GM21360 (cell line): ENCODE measurements around the gene MSRB1.
"Not testable (repeated sequence)": the region's sequence is repeated elsewhere in the genome, so short reads cannot be mapped to it uniquely, and the experiment has no call there.

ENCODE experiments used
- ATAC-seq: cut with Tn5 transposase; IDR thresholded peaks from one replicate; pipeline ENCODE4 v1.9.1; 2021; ENCODE audit warnings: mild to moderate bottlenecking, moderate library complexity; ENCODE audit not compliant: unreplicated experiment

MSRB1 gene

DNA sequence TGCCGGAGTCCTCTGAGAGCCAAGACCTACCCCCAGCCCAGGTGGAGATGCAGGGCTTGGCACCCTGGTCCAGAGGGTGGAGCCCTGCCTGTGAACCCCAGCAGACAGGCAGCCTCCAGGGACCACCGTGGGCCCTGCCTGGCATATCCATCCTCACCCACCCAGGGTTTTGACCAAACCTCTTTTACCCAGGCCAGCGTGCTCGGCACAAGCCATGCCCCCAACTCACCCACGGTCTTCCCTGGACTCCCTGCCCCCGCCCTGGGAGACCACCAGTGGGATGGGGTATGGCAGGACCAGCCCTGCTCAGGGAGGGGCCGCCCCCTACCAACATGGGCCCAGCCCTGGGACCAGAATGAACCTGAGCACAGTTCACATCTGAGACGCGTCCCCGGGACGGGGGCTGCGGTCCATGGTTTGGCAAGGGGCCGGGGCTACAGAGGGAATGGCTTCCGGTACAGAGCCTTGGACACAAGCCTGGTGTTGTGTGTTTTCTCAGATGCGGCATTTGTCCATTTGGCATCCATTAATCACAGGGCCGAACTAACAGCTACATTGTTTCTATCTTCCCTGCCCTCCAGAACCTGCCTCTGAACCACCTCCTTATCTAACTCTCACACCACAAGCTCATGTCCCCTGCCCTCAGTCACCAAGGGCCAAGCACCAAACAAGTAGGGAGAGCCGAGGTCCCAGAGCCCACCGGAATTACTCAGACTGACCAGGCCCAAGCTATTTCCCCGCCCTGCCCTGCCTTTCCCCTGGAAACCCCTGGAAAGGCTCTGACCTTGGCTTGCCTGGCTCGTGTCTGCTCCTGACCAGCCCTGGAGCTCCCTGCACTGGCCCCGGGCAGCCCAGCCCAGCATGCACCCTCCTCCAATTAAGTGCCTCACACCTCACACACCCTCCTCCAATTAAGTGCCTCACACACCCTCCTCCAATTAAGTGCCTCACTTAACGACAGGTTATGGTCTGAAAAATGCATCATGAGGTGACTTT lies 38.9 kb downstream of the MSRB1 start:
- ATAC-seq = no peak

- ATAC-seq = no peak
These were observed 39.8 kb downstream of the MSRB1 start for GRCh38 chr16:1903220-1903574.

GRCh38 chr16:1902547-1903219 lies 40.3 kb downstream of the MSRB1 start:
- no peak for ATAC-seq

DNA sequence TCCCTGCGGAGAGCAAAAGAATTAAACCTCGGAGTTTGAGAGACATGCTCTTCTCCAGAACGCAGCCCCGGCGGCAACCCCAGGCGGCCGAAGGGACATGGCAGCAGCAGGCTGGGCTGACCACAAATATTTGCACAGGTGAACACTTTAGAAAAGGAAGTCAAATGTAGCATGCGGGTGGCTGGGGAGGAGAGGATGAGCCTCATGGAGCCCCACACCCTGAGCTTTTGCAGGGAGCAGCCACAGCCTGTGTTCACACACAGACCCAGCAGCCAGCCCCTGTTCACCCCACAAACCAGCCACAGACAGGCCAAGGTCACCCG lies 42.6 kb downstream of the MSRB1 start:
- no peak for ATAC-seq

DNA sequence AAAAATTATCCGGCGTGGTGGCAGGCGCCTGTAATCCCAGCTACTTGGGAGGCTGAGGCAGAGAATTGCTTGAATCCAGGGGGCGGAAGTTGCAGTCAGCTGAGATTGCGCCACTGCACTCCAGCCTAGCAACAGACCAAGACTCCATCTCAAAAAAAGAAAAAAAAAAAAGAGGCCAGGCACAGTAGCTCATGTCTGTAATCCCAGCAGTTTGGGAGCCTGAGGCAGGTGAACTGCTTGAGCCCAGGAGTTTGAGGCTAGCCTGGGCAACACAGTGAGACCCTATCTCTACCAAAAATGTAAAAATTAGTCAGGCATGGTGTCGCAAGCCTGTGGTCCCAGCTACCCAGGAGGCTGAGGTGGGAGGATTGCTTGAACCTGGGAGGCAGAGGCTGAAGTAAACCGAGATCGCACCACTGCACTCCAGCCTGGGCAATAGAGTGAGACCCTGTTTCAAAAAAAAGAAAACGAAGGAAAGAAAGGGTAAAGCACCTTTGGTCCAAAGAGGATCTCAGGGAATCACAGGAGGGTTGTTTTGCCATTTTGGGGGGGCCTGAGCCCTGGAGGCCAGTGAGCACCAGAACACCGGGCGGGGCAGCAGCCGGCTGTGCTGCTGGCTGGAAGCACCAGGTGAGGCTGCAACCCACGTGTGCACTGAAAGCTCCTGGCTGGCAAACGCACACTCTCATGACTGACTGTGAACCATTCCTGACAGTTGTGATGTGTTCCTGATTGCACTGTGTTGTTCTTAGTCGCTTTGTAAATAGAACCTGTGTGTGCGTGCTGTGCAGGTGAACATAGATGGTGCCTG lies 43.2 kb downstream of the MSRB1 start:
- ATAC-seq = no peak

- ATAC-seq = not testable (repeated sequence)
These were observed 45.3 kb downstream of the MSRB1 start for GRCh38 chr16:1897692-1898091.

GRCh38 chr16:1895949-1896675 lies 46.9 kb downstream of the MSRB1 start:
- ATAC-seq = no peak

DNA sequence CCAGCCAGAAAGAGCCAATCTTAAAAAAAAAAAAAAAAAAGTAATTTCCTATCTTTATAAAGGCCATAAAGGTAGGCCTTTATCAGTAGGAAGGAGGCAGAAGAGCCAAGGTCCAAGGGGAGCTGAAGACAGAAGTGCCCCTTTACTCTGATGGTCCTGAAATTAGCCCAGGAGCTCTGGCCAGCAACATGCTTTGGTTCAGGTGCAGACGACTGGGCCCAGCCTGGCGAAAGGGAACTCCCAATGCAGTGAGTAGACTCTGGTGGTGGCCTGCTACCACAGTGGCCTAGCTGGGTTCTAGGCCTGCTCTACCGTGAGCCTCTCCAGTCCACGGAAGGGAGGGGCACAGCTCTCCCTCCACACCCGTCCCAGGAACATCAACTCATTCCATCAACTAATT lies 47.9 kb downstream of the MSRB1 start:
- ATAC-seq = no peak

GRCh38 chr16:1890708-1891050 lies 52.3 kb downstream of the MSRB1 start:
- no peak for ATAC-seq

DNA sequence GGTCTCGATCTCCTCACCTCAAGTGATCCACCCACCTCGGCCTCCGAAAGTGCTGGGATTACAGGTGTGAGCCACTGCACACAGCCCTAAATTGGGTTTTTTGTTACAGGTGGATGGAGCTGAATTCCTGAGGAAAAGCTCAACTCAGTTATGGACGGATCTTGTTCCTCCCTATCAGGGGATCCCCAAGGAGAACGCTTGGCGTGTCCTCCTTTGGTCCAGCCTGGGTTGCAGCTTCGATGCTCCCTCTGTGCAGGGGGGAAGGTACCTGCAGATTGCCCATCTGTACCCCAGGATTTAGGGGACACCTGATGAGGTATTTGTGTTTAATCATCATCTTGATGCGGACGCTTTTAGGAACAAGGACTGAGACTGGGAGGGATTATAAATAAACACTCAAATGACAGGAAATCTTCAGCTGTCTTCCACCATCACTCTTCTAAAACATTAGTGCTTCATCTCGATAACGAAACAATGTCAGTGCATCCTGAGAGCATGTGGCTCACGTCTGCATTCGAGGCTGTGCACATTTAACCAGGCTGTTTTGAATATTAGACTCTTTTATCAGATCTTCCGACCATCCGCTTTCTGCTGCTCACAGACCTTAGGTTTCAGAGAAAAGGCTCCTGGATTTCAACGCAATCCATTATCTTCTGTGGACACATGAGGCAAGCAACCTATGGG lies 52.8 kb downstream of the MSRB1 start:
- no peak for ATAC-seq
